ENCODE results near the gene EIPR1.

The EIPR1 gene

DNA sequence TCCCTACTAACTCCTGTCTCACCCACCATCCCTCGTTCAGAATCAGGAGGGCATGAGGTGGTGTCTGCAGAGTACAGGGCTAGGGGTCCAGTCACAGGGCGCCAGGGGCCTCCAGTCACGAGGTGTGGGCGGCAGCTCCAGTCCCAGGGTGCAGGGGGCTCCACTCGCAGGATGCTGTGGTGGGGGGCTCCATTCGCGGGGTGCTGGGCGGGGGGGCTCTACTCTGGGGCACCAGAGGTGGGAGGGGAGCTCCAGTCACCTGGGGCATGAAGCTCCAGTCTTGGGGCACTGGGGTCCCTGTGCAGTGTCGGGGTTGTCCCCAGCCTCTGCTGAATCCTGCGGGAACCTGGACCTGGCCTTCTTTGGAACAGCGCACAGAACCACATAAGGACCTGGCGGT is 66.0 kb downstream of the EIPR1 start:
- DNase-seq (ENCODE audit: low spot score), result no peak
- TF ChIP-seq CTCF (IDR thresholded peaks at IDR 0.05; ENCODE audit: borderline replicate concordance, control extremely low read depth, extremely low read depth, insufficient read depth, missing control alignments), result no peak
- in situ Hi-C loops (cut with MboI; ENCODE audit: low sequenced_read_pairs, unreplicated experiment), result no loop called here

- in situ Hi-C loops (cut with MboI; ENCODE audit: low sequenced_read_pairs, unreplicated experiment), result no loop called here
- no peak for TF ChIP-seq CTCF (IDR thresholded peaks at IDR 0.05; ENCODE audit: borderline replicate concordance, control extremely low read depth, extremely low read depth, insufficient read depth, missing control alignments)
- DNase-seq (ENCODE audit: low spot score), result no peak
Measured at GRCh38 chr2:3309496-3310355, 67.9 kb downstream of the EIPR1 start.

DNA sequence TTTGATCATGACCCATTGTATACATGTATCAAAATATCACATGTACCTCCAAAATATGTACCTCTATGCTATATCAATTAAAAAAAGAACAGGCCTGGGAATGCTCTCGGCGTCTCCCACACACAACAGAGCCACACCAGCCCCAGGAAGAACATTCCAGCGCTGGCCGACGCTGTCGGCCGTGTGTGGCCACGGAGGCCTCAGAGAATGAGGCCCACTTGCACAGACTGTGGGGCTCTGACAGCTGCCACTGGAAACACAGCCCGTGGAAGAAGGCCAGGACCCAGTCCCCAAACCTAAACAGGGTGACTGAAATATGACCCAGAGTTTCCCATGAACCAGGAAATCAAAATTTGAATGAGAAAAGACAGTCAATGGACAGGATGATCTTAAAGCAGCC is 69.7 kb downstream of the EIPR1 start:
- no peak for TF ChIP-seq CTCF (IDR thresholded peaks at IDR 0.05; ENCODE audit: borderline replicate concordance, control extremely low read depth, extremely low read depth, insufficient read depth, missing control alignments)
- in situ Hi-C loops (cut with MboI; ENCODE audit: low sequenced_read_pairs, unreplicated experiment), result no loop called here
- no peak for DNase-seq (ENCODE audit: low spot score)

DNA sequence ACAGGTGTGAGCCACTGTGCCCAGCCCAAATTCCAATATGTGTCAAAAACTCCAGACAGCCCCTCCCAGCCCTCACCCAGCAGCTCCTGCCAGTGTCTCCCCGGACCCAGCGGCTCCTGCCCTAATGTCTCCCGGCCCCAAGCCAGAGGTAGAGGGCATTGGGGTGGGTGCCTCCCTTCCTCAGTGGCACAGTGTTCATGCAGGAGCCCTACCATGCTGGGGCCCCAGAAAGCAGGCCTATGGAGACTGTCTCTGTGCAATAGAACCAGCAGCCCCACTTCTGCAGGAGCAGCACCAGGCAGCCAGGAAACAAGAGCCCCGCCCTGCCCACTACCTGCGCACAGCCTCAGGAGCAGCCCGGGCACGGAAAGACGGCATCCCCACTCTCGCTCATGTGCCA is 70.4 kb downstream of the EIPR1 start:
- TF ChIP-seq CTCF (IDR thresholded peaks at IDR 0.05; ENCODE audit: borderline replicate concordance, control extremely low read depth, extremely low read depth, insufficient read depth, missing control alignments), result no peak
- in situ Hi-C loops (cut with MboI; ENCODE audit: low sequenced_read_pairs, unreplicated experiment), result no loop called here
- no peak for DNase-seq (ENCODE audit: low spot score)

- in situ Hi-C loops (cut with MboI; ENCODE audit: low sequenced_read_pairs, unreplicated experiment), result no loop called here
- no peak for TF ChIP-seq CTCF (IDR thresholded peaks at IDR 0.05; ENCODE audit: borderline replicate concordance, control extremely low read depth, extremely low read depth, insufficient read depth, missing control alignments)
- DNase-seq (ENCODE audit: low spot score), result no peak
Measured at GRCh38 chr2:3305952-3306351, 71.7 kb downstream of the EIPR1 start.

DNA sequence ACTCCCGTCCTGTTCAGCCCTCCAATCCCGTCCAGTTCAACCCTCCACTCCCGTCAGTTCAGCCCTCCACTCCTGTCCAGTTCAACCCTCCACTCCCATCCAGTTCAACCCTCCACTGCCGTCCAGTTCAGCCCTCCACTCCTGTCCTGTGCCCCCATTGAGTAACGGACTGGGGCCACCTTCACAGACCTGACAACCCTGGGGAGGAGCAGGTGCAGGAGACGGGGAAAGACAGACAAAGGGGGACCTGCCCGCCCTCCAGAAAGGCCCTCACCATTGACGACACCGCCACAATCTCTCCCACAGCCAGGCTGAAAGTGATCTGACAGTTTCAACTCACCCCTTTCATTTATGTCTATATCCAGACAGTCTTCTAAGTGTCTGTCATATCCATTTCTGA is 72.2 kb downstream of the EIPR1 start:
- no peak for TF ChIP-seq CTCF (IDR thresholded peaks at IDR 0.05; ENCODE audit: borderline replicate concordance, control extremely low read depth, extremely low read depth, insufficient read depth, missing control alignments)
- no peak for DNase-seq (ENCODE audit: low spot score)

More for the DNA sequence above, 72.2 kb downstream of the EIPR1 start:
- in situ Hi-C loops (cut with MboI; ENCODE audit: low sequenced_read_pairs, unreplicated experiment), result no loop called here

Measured in GM13976 (cell line).